Activated CD4-positive, alpha-beta T cell treated with anti-CD3 and anti-CD28 coated beads for 36 hours (primary cell): Measurements from ENCODE around the gene ATP9B. TPM values are rescaled to one million over a fixed set of nuclear protein-coding genes. Genes with fewer than 3 reads are reported as not detected.
A peak's percentile ranks its signal among the peaks of the same experiment; 100 is the strongest.

ENCODE experiments used
- ATAC-seq: fragments of 200-7000 bp; cut with Tn5 transposase; one replicate; pipeline ENCODE4 v1.10.0; 2021; ENCODE audit warnings: mild to moderate bottlenecking, moderate library complexity
- CTCF ChIA-PET: fragments of 350-600 bp; sonication (Branson Sonifier 250); formaldehyde crosslinking; loops from one replicate; lab custom pipeline; 2021; ENCODE audit warnings: antibody characterized with exemption; lab: Charles Lee
- POLR2A ChIA-PET: fragments of 350-600 bp; sonication (Branson Sonifier 250); formaldehyde crosslinking; loops from one replicate; lab custom pipeline; 2021; ENCODE audit warnings: antibody characterized with exemption, inconsistent platforms; lab: Charles Lee
- DNase-seq: peaks from one replicate; pipeline ENCODE4 v3.0.0-alpha.2; 2020
- H3K27ac Mint-ChIP-seq: one replicate; pipeline ENCODE4 v1.8.0; 2021; ENCODE audit warnings: mixed read lengths
- H3K27me3 Mint-ChIP-seq: one replicate; pipeline ENCODE4 v1.8.0; 2021; ENCODE audit warnings: mixed read lengths
- H3K36me3 Mint-ChIP-seq: one replicate; pipeline ENCODE4 v1.8.0; 2021; ENCODE audit warnings: low read depth, mixed read lengths
- H3K4me1 Mint-ChIP-seq: one replicate; pipeline ENCODE4 v1.8.0; 2021; ENCODE audit warnings: mixed read lengths
- H3K4me3 Mint-ChIP-seq: one replicate; pipeline ENCODE4 v1.8.0; 2021; ENCODE audit warnings: mild to moderate bottlenecking, moderate library complexity, mixed read lengths
- H3K9me3 Mint-ChIP-seq: one replicate; pipeline ENCODE4 v1.8.0; 2021; ENCODE audit warnings: low read depth, mixed read lengths
- intact Hi-C, 2 experiments: fragments of 100-400 bp; cut with DNase I in 1 of 2; cut with micrococcal nuclease in 1 of 2; formaldehyde crosslinking; loops; one replicate each; pipeline versions ENCODE4 v1.14.2 to v1.15.1; 2022 to 2024; cut with DNase I, micrococcal nuclease
- total RNA-seq, 2 experiments: library from RNA; stranded (reverse); gene quantifications; one replicate each; pipeline ENCODE4 v1.2.3, GENCODE V29; 2021

Gene ATP9B
- total RNA-seq, 2 experiments from 2014 or later, result 19.4 to 20.8 TPM

- no peak for ATAC-seq
- Mint-ChIP-seq H3K27ac (no peak overlapping the region), H3K36me3 (no peaks in the 10 kb centered on the region), H3K27me3 (no peaks in the 10 kb centered on the region), H3K9me3 (no peaks in the 10 kb centered on the region), H3K4me3 (no peak overlapping the region), H3K4me1 (peaks cover 12% of the 10 kb centered on the region)
- intact Hi-C loops, result loop anchor here (1.0 to 10.0 kb wide), 6 partner anchors 176 to 397 kb away; partner anchors contain the start of gene ATP9B (in 2 of the 2)
- ChIA-PET POLR2A (no interaction called here), CTCF (interaction anchor here (0.8 kb wide), 1 partner anchor 370 kb away, joined by 3 read pairs; no protein-coding TSS in a partner anchor)
- peak; percentile 41 for DNase-seq
Measured at GRCh38 chr18:79245517-79246001, 176.4 kb downstream of the ATP9B start.

GRCh38 chr18:79246309-79247108, 177.3 kb downstream of the ATP9B start:
- H3K27ac Mint-ChIP-seq, result peak overlapping the region; percentile 73
- no peaks in the 10 kb centered on the region for H3K9me3 Mint-ChIP-seq
- intact Hi-C loops, result loop anchor here (1.0 to 10.0 kb wide), 6 partner anchors 177 to 396 kb away; partner anchors contain the start of gene ATP9B (in 2 of the 2)
- POLR2A ChIA-PET, result no interaction called here
- H3K4me3 Mint-ChIP-seq, result peak overlapping the region; percentile 66
- CTCF ChIA-PET, result no interaction called here
- no peaks in the 10 kb centered on the region for H3K36me3 Mint-ChIP-seq
- peaks cover 12% of the 10 kb centered on the region for H3K4me1 Mint-ChIP-seq
- ATAC-seq (peak; percentile 98), DNase-seq (peak; percentile 89)
- no peaks in the 10 kb centered on the region for H3K27me3 Mint-ChIP-seq

GRCh38 chr18:79248495-79249060, 179.4 kb downstream of the ATP9B start:
- Mint-ChIP-seq H3K27me3 (no peaks in the 10 kb centered on the region), H3K4me1 (peaks cover 12% of the 10 kb centered on the region), H3K9me3 (no peaks in the 10 kb centered on the region), H3K27ac (no peak overlapping the region), H3K4me3 (no peak overlapping the region), H3K36me3 (no peaks in the 10 kb centered on the region)
- DNase-seq (no peak), ATAC-seq (no peak)
- CTCF ChIA-PET, result interaction anchor here (0.7 kb wide), 1 partner anchor 19 kb away, joined by 5 read pairs; no protein-coding TSS in a partner anchor
- intact Hi-C loops, result loop anchor here (5.0 to 10.0 kb wide), 2 partner anchors 374 to 394 kb away; no protein-coding TSS in a partner anchor
- POLR2A ChIA-PET, result interaction anchor here (0.6 kb wide), 1 partner anchor 154 kb away, joined by 3 read pairs; no protein-coding TSS in a partner anchor

GRCh38 chr18:79250301-79250981, 181.2 kb downstream of the ATP9B start:
- POLR2A ChIA-PET, result no interaction called here
- ATAC-seq, result no peak
- Mint-ChIP-seq H3K36me3 (peaks cover 2% of the 10 kb centered on the region), H3K4me3 (no peak overlapping the region), H3K27me3 (no peaks in the 10 kb centered on the region), H3K27ac (no peak overlapping the region), H3K9me3 (no peaks in the 10 kb centered on the region), H3K4me1 (peaks cover 12% of the 10 kb centered on the region)
- intact Hi-C loops, result no loop called here
- DNase-seq, result no peak
- CTCF ChIA-PET, result no interaction called here

GRCh38 chr18:79251021-79251420, 181.8 kb downstream of the ATP9B start:
- H3K27ac Mint-ChIP-seq, result no peak overlapping the region
- POLR2A ChIA-PET, result no interaction called here

GRCh38 chr18:79252904-79253633, 183.9 kb downstream of the ATP9B start:
- no peak for DNase-seq
- Mint-ChIP-seq H3K9me3 (no peaks in the 10 kb centered on the region), H3K27me3 (no peaks in the 10 kb centered on the region), H3K36me3 (peaks cover 4% of the 10 kb centered on the region), H3K4me3 (no peak overlapping the region), H3K27ac (no peak overlapping the region), H3K4me1 (peaks cover 6% of the 10 kb centered on the region)
- ATAC-seq, result no peak
- intact Hi-C loops, result no loop called here
- CTCF ChIA-PET, result interaction anchor here (0.8 to 1.1 kb wide), 2 partner anchors 54 to 82 kb away, joined by 3 to 4 read pairs; no protein-coding TSS in a partner anchor
- POLR2A ChIA-PET, result no interaction called here

More at GRCh38 chr18:79251021-79251420, 181.8 kb downstream of the ATP9B start:
- no peaks in the 10 kb centered on the region for H3K27me3 Mint-ChIP-seq
- H3K36me3 Mint-ChIP-seq, result peaks cover 2% of the 10 kb centered on the region
- no peak for DNase-seq
- H3K4me1 Mint-ChIP-seq, result peaks cover 12% of the 10 kb centered on the region
- no peak overlapping the region for H3K4me3 Mint-ChIP-seq
- intact Hi-C loops, result no loop called here
- H3K9me3 Mint-ChIP-seq, result no peaks in the 10 kb centered on the region
- no peak for ATAC-seq
- CTCF ChIA-PET, result no interaction called here

- no peak for ATAC-seq
- Mint-ChIP-seq H3K9me3 (no peaks in the 10 kb centered on the region), H3K27ac (no peak overlapping the region), H3K4me1 (no peaks in the 10 kb centered on the region), H3K36me3 (peaks cover 27% of the 10 kb centered on the region), H3K27me3 (no peaks in the 10 kb centered on the region), H3K4me3 (no peak overlapping the region)
- intact Hi-C loops, result no loop called here
- ChIA-PET POLR2A (no interaction called here), CTCF (no interaction called here)
- DNase-seq, result no peak
Measured at GRCh38 chr18:79257480-79257879, 188.3 kb downstream of the ATP9B start.

- H3K4me1 Mint-ChIP-seq, result no peaks in the 10 kb centered on the region
- H3K4me3 Mint-ChIP-seq, result no peak overlapping the region
- intact Hi-C loops, result no loop called here
- ATAC-seq, result no peak
- no peak overlapping the region for H3K27ac Mint-ChIP-seq
- H3K36me3 Mint-ChIP-seq, result peaks cover 30% of the 10 kb centered on the region
- CTCF ChIA-PET, result no interaction called here
- POLR2A ChIA-PET, result no interaction called here
- no peaks in the 10 kb centered on the region for H3K27me3 Mint-ChIP-seq
- no peaks in the 10 kb centered on the region for H3K9me3 Mint-ChIP-seq
- DNase-seq, result no peak
Measured at GRCh38 chr18:79258447-79258846, 189.3 kb downstream of the ATP9B start.

- intact Hi-C loops, result no loop called here
- no peak overlapping the region for H3K4me3 Mint-ChIP-seq
- POLR2A ChIA-PET, result no interaction called here
- no peaks in the 10 kb centered on the region for H3K27me3 Mint-ChIP-seq
- DNase-seq (no peak), ATAC-seq (no peak)
- peaks cover 31% of the 10 kb centered on the region for H3K36me3 Mint-ChIP-seq
- H3K9me3 Mint-ChIP-seq, result no peaks in the 10 kb centered on the region
- CTCF ChIA-PET, result no interaction called here
- no peaks in the 10 kb centered on the region for H3K4me1 Mint-ChIP-seq
- H3K27ac Mint-ChIP-seq, result no peak overlapping the region
Measured at GRCh38 chr18:79259218-79259617, 190.0 kb downstream of the ATP9B start.

GRCh38 chr18:79260023-79260422, 190.8 kb downstream of the ATP9B start:
- ChIA-PET CTCF (no interaction called here), POLR2A (no interaction called here)
- no peak overlapping the region for H3K4me3 Mint-ChIP-seq
- peaks cover 36% of the 10 kb centered on the region for H3K36me3 Mint-ChIP-seq
- H3K9me3 Mint-ChIP-seq, result peaks cover 4% of the 10 kb centered on the region
- no peak for ATAC-seq
- no peaks in the 10 kb centered on the region for H3K4me1 Mint-ChIP-seq
- intact Hi-C loops, result no loop called here
- DNase-seq, result no peak
- no peaks in the 10 kb centered on the region for H3K27me3 Mint-ChIP-seq
- no peak overlapping the region for H3K27ac Mint-ChIP-seq

GRCh38 chr18:79260510-79260909, 191.3 kb downstream of the ATP9B start:
- Mint-ChIP-seq H3K36me3 (peaks cover 41% of the 10 kb centered on the region), H3K4me3 (no peak overlapping the region), H3K4me1 (no peaks in the 10 kb centered on the region), H3K9me3 (peaks cover 7% of the 10 kb centered on the region), H3K27ac (no peak overlapping the region), H3K27me3 (no peaks in the 10 kb centered on the region)
- intact Hi-C loops, result no loop called here
- DNase-seq (no peak), ATAC-seq (no peak)
- CTCF ChIA-PET, result no interaction called here
- POLR2A ChIA-PET, result no interaction called here
